GM19193 (cell line): ENCODE results near the gene NKPD1.
A peak's percentile ranks its signal among the peaks of the same experiment; 100 is the strongest.

Source experiments
- POLR2A ChIP-seq: IDR thresholded peaks from 4 replicates; pipeline ENCODE4 v1.6.1; 2011; ENCODE audit not compliant: insufficient read depth, insufficient read length; ENCODE audit errors: extremely low read depth

Gene NKPD1

DNA sequence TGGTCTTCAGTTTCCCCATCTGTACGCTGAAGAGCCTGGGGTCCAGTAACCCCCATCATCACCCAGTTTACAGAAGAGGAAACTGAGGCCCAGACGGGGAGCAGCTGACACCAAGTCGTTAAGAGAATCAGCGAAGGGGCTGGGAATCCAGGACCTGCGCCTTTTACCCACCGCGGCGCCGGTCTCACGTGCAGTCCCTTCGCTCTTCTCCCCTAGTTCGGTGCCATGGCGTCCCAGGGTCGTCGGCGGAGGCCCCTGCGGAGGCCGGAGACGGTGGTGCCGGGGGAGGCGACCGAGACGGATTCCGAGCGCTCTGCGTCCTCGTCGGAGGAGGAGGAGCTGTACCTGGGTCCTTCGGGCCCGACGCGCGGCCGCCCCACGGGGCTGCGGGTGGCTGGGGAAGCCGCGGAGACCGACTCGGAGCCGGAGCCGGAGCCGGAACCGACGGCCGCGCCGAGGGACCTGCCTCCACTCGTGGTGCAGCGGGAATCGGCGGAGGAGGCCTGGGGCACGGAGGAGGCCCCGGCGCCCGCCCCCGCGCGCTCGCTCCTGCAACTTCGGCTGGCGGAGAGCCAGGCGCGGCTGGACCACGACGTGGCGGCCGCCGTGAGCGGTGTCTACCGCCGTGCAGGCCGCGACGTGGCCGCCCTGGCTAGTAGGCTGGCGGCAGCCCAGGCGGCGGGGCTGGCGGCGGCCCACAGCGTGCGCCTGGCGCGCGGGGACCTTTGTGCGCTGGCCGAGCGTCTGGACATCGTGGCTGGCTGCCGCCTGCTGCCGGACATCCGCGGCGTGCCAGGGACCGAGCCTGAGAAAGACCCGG, 18.5 kb upstream of the NKPD1 start:
- TF ChIP-seq POLR2A, result no peak

GRCh38 chr19:45178262-45179071, 17.7 kb upstream of the NKPD1 start, which contains the start of gene BLOC1S3:
Gene BLOC1S3, plus strand, starts transcription at chr19:45178784. Its CDS starts 513 bp downstream, at chr19:45179297.
- TF ChIP-seq POLR2A, result peak; percentile 76

GRCh38 chr19:45177817-45178261, 17.1 kb upstream of the NKPD1 start, which contains the start of gene TRAPPC6A:
Gene TRAPPC6A, minus strand, starts transcription at chr19:45178237. Its CDS starts 19 bp downstream, at chr19:45178218.
- peak; percentile 73 for TF ChIP-seq POLR2A

GRCh38 chr19:45175515-45176345, 14.9 kb upstream of the NKPD1 start:
- no peak for TF ChIP-seq POLR2A

DNA sequence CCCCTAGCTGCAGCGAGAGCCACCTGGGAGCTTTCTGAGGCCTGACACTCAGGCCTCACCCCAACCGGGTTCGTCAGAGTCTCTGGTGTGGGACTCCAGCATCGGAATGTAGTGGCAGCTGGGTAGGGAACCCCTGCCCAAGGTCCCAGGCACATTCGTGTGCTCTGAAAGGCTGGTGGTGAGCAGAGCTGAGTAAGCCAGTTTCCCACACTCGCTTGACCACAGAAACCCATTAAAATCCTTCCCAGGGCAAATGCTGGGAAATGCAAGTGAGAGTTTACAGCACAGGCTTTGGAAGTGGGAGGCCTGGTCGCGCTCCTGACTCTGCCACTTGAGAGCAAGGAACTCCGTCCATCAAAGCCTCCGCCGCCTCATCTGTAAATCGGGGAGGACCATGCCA, 13.0 kb upstream of the NKPD1 start:
- TF ChIP-seq POLR2A, result no peak

DNA sequence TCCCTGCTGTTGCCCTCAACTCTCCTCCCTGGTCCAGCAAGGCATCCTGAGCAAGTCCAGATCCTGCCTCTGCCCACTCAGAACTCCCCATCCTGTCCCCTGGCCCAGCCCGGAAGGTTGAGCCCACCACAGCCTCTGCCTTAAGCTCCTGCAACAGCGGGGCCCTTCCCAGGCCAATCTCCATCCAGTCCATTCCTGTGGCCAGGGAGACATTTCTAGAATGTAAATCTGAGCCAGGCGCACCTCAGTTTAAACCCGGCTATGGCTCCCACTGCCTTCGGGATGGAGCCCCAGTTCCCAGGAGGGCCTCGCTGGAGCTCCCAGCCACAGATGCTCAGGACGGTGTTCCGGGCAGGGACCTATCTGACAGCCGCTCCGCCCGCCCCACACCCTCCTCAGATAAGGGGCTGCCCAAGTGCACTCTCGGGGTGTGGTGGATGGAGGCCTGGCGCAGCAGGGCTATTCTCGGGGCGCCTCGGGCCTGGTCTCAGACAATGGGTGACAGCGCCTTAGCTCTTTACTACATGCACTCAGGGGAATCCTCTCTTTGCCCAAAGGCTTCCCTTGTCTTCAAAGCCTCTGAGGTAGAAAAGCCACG, 11.9 kb upstream of the NKPD1 start:
- no peak for TF ChIP-seq POLR2A

DNA sequence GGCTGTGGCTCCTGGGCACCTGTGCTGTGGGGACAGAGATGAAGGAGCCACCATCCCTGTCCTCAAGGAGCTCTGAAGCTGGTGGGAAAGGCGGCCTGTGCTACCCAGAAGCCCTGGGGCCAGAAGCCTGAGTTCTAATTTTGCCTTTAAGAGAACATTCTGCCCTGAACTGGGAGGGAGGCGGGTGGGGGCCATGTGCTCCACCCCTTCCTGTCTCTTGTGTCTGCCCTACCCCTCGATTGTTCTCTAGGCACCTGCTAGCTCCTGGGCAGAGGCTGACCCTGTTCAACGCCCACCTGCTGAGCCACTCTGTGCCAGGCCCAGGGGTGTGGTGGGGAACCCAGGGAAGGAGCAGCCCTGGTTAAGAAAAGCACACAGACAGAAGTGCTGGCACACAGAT, 11.4 kb upstream of the NKPD1 start:
- TF ChIP-seq POLR2A, result no peak

DNA sequence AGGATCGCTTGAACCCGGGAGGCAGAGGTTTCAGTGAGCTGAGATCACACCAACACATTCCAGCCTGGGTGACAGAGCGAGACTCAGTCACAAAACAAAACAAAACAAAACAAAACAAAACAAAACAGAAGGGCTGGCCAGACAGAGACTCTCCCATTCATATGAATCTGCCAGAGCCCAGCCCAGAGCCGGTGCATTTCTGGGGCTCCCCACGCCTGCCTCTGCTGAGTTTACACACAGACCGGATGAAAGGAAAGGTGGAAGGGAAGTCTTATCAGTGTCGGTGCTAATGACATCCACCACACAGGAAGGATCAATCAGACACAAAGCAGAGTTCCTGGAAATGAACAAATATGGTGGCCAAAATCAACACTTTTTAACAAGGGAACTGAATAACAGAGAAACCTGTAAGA, 10.4 kb upstream of the NKPD1 start:
- no peak for TF ChIP-seq POLR2A

GRCh38 chr19:45170146-45171106, 9.6 kb upstream of the NKPD1 start:
- no peak for TF ChIP-seq POLR2A

- no peak for TF ChIP-seq POLR2A
These were observed 8.8 kb upstream of the NKPD1 start for GRCh38 chr19:45169602-45170001.

DNA sequence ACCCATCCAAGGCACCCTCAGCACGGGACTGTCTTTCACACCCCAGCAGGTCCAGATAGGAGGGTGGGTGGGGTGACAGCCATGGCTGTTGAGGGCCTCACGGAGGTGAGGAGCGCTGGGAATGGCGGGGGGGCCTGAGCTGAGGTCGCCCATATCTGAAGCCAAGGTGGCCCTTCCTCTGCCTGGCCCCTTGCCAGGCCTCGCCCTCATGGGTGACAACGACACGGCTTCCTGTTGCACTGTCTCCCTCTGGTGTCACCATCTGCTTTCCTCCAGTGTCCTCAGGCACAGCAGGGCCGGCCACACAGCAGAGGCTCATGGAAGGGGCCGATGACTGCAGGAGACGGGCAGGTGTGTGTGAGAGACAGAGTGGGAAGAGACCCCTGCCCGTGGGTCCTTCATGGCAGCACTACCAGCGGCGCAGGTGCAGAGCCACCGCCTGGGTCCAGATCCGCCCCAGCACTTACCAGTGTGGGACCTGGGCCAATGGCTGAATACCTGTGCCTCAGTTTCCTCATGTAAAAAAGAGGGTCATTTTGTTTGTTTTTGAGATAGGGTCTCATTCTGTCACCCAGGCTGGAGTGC, 8.1 kb upstream of the NKPD1 start:
- TF ChIP-seq POLR2A, result no peak

DNA sequence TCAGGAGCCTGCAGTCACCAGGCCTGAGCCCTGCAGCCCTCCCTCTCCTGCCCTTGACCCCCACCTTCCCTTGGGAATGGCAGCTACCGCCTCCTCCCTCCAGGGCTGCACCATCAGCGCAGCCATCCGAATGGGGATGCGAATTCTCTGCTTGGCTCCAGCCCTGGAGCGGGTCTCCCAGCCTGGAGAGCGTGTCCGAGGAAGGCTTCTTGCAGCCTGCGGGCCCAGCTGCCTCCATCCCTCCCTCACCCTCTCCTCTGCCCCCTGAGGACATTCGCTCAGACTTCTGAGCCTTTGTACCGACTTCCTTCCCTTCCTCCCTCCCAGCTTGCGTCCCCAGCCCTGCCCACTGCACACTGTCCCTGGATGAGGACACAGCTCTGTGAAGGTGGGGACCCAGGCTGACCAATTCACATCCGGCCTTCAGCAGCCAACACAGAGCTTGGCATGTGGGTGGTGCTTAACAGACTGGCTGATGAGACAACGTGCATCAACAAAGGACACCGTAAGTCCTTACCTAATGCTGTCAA, 6.0 kb upstream of the NKPD1 start:
- TF ChIP-seq POLR2A, result no peak

- TF ChIP-seq POLR2A, result no peak
These were observed 4.0 kb upstream of the NKPD1 start for GRCh38 chr19:45164577-45165335.
